LNCAP (cell line): ENCODE data around the gene SLC35B4.

Experiments used
- TF ChIP-seq, protein P1 (sequence below): fragments of 450-650 bp; IDR thresholded peaks from 2 replicates; pipeline ENCODE4 v1.5.1; 2017; ENCODE audit warnings: mild to moderate bottlenecking

SLC35B4 gene, protein sequence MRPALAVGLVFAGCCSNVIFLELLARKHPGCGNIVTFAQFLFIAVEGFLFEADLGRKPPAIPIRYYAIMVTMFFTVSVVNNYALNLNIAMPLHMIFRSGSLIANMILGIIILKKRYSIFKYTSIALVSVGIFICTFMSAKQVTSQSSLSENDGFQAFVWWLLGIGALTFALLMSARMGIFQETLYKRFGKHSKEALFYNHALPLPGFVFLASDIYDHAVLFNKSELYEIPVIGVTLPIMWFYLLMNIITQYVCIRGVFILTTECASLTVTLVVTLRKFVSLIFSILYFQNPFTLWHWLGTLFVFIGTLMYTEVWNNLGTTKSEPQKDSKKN

DNA sequence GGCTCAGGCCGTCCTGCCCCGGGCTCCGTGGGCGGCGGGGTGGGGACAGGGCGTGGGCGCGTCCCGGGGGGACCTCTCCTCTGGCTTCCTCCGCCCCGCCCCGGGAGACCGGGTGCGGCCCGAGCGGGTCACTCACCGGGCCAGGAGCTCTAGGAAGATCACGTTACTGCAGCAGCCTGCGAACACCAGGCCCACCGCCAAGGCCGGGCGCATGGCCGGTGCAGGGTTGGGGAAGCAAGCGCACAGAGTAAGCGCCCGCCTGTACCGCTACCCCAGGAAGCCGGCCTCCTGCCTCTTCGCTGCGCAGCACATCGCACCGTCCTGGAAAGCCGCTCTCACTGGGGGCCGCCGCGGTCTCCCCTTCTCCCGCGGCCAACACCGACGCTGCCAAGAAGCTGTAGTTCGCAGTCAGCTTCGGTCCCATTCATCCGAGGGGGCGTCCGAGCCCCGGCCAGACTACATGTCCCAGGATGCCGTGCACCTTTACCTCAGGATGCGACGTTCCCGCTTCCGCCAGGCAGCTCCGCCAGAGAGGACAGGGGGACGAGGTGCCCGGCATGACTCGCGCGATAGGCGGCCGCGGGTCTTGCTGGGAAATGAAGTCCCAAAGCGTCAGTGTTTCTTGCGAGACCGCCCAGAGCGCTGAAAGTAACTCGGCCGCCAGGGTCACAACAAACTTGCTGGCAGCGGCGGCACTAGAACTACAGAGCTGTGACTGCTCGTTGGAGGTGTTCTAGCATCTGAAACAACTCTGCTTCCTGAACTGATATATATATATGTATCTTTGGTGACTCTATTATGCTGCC, at the start of gene SLC35B4:
SLC35B4 (minus strand) TSS at position 392 of the 806 bp plus-strand sequence; CDS start at position 213, 179 bp downstream.
- TF ChIP-seq, protein P1, sequence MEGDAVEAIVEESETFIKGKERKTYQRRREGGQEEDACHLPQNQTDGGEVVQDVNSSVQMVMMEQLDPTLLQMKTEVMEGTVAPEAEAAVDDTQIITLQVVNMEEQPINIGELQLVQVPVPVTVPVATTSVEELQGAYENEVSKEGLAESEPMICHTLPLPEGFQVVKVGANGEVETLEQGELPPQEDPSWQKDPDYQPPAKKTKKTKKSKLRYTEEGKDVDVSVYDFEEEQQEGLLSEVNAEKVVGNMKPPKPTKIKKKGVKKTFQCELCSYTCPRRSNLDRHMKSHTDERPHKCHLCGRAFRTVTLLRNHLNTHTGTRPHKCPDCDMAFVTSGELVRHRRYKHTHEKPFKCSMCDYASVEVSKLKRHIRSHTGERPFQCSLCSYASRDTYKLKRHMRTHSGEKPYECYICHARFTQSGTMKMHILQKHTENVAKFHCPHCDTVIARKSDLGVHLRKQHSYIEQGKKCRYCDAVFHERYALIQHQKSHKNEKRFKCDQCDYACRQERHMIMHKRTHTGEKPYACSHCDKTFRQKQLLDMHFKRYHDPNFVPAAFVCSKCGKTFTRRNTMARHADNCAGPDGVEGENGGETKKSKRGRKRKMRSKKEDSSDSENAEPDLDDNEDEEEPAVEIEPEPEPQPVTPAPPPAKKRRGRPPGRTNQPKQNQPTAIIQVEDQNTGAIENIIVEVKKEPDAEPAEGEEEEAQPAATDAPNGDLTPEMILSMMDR: no peak

DNA sequence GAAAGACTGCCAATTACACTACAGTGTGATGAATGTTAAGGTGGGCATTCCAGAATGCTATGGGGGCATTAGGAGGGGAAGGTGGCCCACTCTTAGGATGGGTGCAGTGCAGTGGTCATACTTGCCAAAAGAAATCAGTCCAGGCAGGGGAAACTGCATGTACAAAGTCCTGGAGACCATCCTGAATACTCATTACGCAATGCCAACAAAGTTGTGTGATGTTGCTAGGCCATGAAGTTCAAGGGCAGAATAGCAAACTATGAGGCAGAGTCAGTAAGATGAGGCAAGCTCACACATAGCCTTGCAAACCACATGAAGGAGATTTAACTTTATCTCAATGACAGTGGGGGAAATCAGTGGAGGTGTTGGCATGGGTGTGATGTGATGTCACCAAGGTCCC, 49.8 kb upstream of the SLC35B4 start:
- TF ChIP-seq, protein P1: no peak

DNA sequence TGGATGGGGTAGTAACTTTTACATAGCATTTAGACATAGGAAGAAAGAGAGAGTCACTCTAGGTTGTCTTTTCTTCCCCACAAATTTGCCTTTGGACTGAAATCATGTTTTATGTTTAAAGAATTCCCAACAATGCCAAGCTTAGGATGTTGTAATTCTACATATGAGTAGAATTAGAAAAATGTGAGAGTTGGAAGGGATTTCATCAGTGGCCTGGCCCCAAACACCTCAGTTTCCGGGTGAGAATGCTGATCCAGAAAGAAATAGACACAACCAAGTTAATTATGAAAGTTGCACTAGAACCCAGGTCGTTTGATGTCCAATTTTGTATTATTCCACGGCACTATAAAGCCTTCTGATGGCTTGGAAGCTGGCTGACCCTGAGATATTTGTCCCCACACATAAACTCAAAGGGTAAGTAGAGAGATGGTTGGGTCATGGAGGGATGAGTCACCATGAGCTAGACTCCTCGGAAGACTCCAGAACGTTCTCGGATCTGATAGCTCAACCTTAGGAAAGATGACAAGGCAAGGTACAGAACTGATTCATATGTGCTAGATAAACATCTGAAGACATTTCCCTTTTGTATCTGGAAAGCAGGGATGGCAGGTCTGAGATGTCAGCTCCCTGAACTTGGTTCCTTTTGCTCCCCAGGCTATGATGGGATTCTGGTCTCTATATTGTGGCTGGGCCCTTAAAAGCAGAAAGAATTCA, 48.8 kb upstream of the SLC35B4 start:
- TF ChIP-seq, protein P1: no peak

DNA sequence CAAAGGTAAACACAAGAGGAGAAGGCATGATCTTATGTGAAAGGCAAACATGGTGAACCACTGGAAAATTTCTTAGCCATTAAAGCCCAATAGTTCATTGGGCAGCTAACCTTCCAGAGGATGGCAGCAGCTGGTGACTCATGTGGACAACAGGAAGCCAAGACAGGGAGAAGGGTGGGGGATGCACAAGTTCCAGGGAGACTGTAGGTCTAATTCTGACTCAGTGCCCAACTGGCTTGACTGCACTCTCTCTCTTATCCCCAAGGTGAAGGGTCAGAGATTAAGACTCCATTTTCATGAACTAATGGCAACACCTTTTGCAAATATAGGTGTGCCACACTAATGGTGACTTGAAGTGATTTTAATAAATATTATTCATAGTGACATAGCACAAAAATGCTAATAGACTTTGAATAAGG, 47.9 kb upstream of the SLC35B4 start:
- TF ChIP-seq, protein P1: no peak

DNA sequence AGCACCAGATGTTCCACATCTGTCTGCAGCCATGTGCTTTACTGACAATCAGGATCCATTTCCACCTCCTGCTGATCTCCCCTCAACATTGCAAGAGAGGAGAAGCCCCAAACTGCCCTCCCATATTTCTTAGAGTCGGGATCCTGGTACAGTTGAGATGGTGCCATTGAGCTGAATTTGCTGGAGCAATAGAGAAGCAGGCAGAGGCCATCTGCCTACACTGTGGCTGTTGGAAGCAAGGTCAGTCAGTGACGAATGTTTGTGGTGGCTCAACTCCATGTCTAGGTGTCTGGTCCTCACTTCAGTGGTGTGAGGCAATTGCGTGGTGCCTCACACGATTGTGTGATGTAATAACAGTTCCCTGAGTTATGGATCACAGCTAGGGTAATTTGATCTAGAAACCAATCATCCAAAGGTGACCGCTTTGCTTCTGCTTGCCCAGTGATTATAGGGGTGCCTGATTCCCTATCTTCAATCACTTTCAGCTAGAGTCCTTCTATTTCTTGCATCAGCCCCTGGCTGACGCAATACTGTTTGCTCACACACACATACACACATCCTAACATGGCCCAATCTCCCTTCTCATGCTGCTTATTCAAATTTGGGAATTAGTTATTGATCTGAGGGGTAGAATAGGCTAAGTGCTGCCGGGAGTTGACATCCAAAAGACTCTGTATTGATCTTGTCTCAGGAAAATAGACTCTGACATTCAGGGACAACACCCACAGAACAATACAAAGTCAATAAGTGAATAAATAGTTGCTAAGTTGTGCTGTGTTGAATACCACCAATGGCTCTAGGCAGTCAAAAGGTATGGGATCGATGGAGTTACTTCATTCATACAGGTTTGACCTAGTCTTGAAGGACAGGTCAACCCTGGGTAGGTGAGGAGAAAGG, 46.1 kb upstream of the SLC35B4 start:
- TF ChIP-seq, protein P1: no peak

DNA sequence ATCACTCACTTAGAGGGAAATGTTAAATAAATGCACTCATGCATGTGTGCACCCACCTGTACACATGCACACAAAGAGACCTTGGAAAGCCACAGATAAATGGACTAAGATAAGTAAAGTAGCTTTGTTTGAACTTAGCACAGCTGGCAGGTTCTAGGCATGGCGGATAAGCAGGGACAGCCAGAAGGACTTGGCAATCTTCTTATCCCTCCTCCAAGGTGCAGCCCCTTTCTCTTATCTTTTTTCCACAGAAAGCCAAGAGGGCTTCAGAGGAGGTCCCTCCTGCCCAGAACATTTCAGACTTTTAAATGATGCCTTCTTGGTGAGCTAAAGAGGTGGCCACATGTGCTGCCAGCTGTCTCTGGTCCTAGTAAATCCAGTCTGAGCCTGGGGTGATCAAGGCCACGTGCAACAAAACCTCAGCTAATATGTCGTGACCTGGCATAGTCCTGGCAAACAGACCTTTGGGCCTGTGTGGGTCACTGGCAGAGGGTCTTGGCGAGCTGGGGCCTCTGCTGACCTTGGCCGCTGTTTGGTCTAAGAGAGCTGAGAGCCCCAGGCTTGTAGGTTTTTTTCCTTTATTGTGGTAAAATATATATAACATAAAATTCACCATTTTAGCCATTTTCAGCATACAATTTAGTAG, 43.2 kb upstream of the SLC35B4 start:
- TF ChIP-seq, protein P1: no peak
